Duodenal mucosa (tissue), 2 donors: ENCODE measurements around the gene BTD.

Source experiments
- H3K27ac ChIP-seq: one replicate; pipeline ENCODE4 v1.7.0; 2013; ENCODE audit warnings: low read depth, low read length
- H3K27me3 ChIP-seq, 2 donors: one replicate each; pipeline ENCODE4 v1.7.0; 2013; ENCODE audit warnings: low read length in 2 of 2, control low read depth in 1 of 2; ENCODE audit not compliant: insufficient read depth in 2 of 2, control insufficient read depth in 1 of 2
- H3K36me3 ChIP-seq, 2 donors: one replicate each; pipeline ENCODE4 v1.7.0; 2013; ENCODE audit warnings: low read length in 2 of 2, control low read depth in 1 of 2; ENCODE audit not compliant: insufficient read depth in 2 of 2, control insufficient read depth in 1 of 2
- H3K4me1 ChIP-seq, 2 donors: one replicate each; pipeline ENCODE4 v1.7.0; 2013; ENCODE audit warnings: low read length in 2 of 2, control low read depth in 1 of 2; ENCODE audit not compliant: insufficient read depth in 2 of 2, control insufficient read depth in 1 of 2
- H3K4me3 ChIP-seq, 2 donors: one replicate each; pipeline ENCODE4 v1.7.0; 2013; ENCODE audit warnings: low read length in 2 of 2, low read depth in 1 of 2
- H3K9ac ChIP-seq, 2 donors: one replicate each; pipeline ENCODE4 v1.7.0; 2013; ENCODE audit warnings: low read length in 2 of 2, low read depth in 1 of 2
- H3K9me3 ChIP-seq, 2 donors: one replicate each; pipeline ENCODE4 v1.7.0; 2013; ENCODE audit warnings: low read length in 2 of 2, control low read depth in 1 of 2; ENCODE audit not compliant: control insufficient read depth in 1 of 2

BTD gene

GRCh38 chr3:15664144-15664543, 62.6 kb downstream of the BTD start:
- Histone ChIP-seq H3K4me1 (no peaks in the 10 kb centered on the region), H3K9ac (no peak overlapping the region), H3K36me3 (peaks cover 7 to 9% of the 10 kb centered on the region in 2 donors), H3K4me3 (no peak overlapping the region), H3K27ac (no peak overlapping the region), H3K9me3 (no peaks in the 10 kb centered on the region), H3K27me3 (no peaks in the 10 kb centered on the region)

GRCh38 chr3:15665510-15666150, 64.1 kb downstream of the BTD start:
- peaks cover 11 to 16% of the 10 kb centered on the region in 2 donors for H3K36me3 ChIP-seq
- no peaks in the 10 kb centered on the region for H3K9me3 ChIP-seq
- no peak overlapping the region for H3K4me3 ChIP-seq
- H3K4me1 ChIP-seq = no peaks in the 10 kb centered on the region
- H3K27me3 ChIP-seq = no peaks in the 10 kb centered on the region
- H3K9ac ChIP-seq = no peak overlapping the region
- no peak overlapping the region for H3K27ac ChIP-seq

- H3K27ac ChIP-seq = no peak overlapping the region
- H3K9ac ChIP-seq = no peak overlapping the region
- no peaks in the 10 kb centered on the region for H3K4me1 ChIP-seq
- no peaks in the 10 kb centered on the region for H3K27me3 ChIP-seq
- H3K9me3 ChIP-seq = no peaks in the 10 kb centered on the region
- peaks cover 14 to 16% of the 10 kb centered on the region in 2 donors for H3K36me3 ChIP-seq
- H3K4me3 ChIP-seq = no peak overlapping the region
Measured at GRCh38 chr3:15666277-15666676, 64.7 kb downstream of the BTD start.

GRCh38 chr3:15667484-15667883, 65.9 kb downstream of the BTD start:
- H3K9me3 ChIP-seq = no peaks in the 10 kb centered on the region
- no peak overlapping the region for H3K4me3 ChIP-seq
- H3K36me3 ChIP-seq = peaks cover 14 to 16% of the 10 kb centered on the region in 2 donors
- no peak overlapping the region for H3K9ac ChIP-seq
- H3K4me1 ChIP-seq = no peaks in the 10 kb centered on the region
- H3K27me3 ChIP-seq = no peaks in the 10 kb centered on the region
- H3K27ac ChIP-seq = no peak overlapping the region

- peaks cover 13 to 59% of the 10 kb centered on the region in 2 donors for H3K36me3 ChIP-seq
- no peak overlapping the region for H3K9ac ChIP-seq
- no peaks in the 10 kb centered on the region for H3K4me1 ChIP-seq
- H3K27me3 ChIP-seq = no peaks in the 10 kb centered on the region
- H3K4me3 ChIP-seq = no peak overlapping the region
- no peaks in the 10 kb centered on the region for H3K9me3 ChIP-seq
- H3K27ac ChIP-seq = no peak overlapping the region
Measured at GRCh38 chr3:15673536-15673935, 72.0 kb downstream of the BTD start.

- Histone ChIP-seq H3K9ac (no peak overlapping the region), H3K4me1 (no peaks in the 10 kb centered on the region), H3K4me3 (no peak overlapping the region), H3K27ac (no peak overlapping the region), H3K36me3 (peaks cover 6 to 61% of the 10 kb centered on the region in 2 donors), H3K27me3 (no peaks in the 10 kb centered on the region), H3K9me3 (no peaks in the 10 kb centered on the region)
Measured at GRCh38 chr3:15676259-15676658, 74.7 kb downstream of the BTD start.

GRCh38 chr3:15679306-15679705, 77.8 kb downstream of the BTD start:
- H3K4me1 ChIP-seq = no peaks in the 10 kb centered on the region
- no peak overlapping the region for H3K9ac ChIP-seq
- peaks cover 6 to 57% of the 10 kb centered on the region in 2 donors for H3K36me3 ChIP-seq
- H3K4me3 ChIP-seq = no peak overlapping the region
- H3K27ac ChIP-seq = no peak overlapping the region
- no peaks in the 10 kb centered on the region for H3K27me3 ChIP-seq
- no peaks in the 10 kb centered on the region for H3K9me3 ChIP-seq

GRCh38 chr3:15681668-15682067, 80.1 kb downstream of the BTD start:
- no peak overlapping the region for H3K9ac ChIP-seq
- H3K9me3 ChIP-seq = no peaks in the 10 kb centered on the region
- H3K4me1 ChIP-seq = no peaks in the 10 kb centered on the region
- H3K36me3 ChIP-seq = peaks cover 18 to 53% of the 10 kb centered on the region in 2 donors
- H3K27me3 ChIP-seq = no peaks in the 10 kb centered on the region
- no peak overlapping the region for H3K27ac ChIP-seq
- no peak overlapping the region for H3K4me3 ChIP-seq

- Histone ChIP-seq H3K27me3 (no peaks in the 10 kb centered on the region), H3K4me1 (no peaks in the 10 kb centered on the region), H3K9me3 (no peaks in the 10 kb centered on the region), H3K27ac (no peak overlapping the region), H3K9ac (no peak overlapping the region), H3K4me3 (no peak overlapping the region), H3K36me3 (peaks cover 12 to 48% of the 10 kb centered on the region in 2 donors)
Measured at GRCh38 chr3:15682561-15683185, 81.1 kb downstream of the BTD start.

GRCh38 chr3:15683253-15683652, 81.7 kb downstream of the BTD start:
- Histone ChIP-seq H3K27ac (no peak overlapping the region), H3K4me3 (no peak overlapping the region), H3K27me3 (no peaks in the 10 kb centered on the region), H3K9me3 (no peaks in the 10 kb centered on the region), H3K9ac (no peak overlapping the region), H3K4me1 (no peaks in the 10 kb centered on the region), H3K36me3 (peaks cover 12 to 48% of the 10 kb centered on the region in 2 donors)
